IMR-90 (cell line): Measurements from ENCODE around the gene LZTFL1. TPM values are rescaled to one million over a fixed set of nuclear protein-coding genes. Genes with fewer than 3 reads are reported as not detected.

ENCODE experiments used
- ATAC-seq: fragments of 200-7000 bp; cut with Tn5 transposase; 2 replicates; pipeline ENCODE4 v1.9.1; 2020; ENCODE audit warnings: low read depth, mild to moderate bottlenecking, moderate library complexity
- BruUV-seq: library from RNA; stranded (reverse); fragments of 400-500 nt; replicated peaks from 2 replicates; lab custom pipeline; 2021; lab: Mats Ljungman, UMichigan
- CTCF ChIA-PET: fragments of 300-600 bp; formaldehyde crosslinking; extraction: SDS; loops from one replicate; lab custom pipeline; 2021; ENCODE audit warnings: antibody characterized with exemption; lab: Yijun Ruan, JAX
- POLR2A ChIA-PET: fragments of 300-600 bp; sonication (Branson Sonifier 250); formaldehyde crosslinking; loops from one replicate; lab custom pipeline; 2022; ENCODE audit warnings: antibody characterized with exemption; ENCODE audit not compliant: unreplicated experiment; lab: Charles Lee
- DNase-seq: peaks from one replicate; pipeline ENCODE4 v3.0.0; 2013
- H2AFZ ChIP-seq: replicated peaks from 2 replicates; pipeline ENCODE3; 2013; ENCODE audit warnings: low read length, mild to moderate bottlenecking; ENCODE audit not compliant: poor library complexity
- H2AK5ac ChIP-seq: 2 replicates; pipeline ENCODE4 v1.6.1; 2013; ENCODE audit warnings: low read depth, low read length, inconsistent platforms
- H2AK9ac ChIP-seq: replicated peaks from 2 replicates; pipeline ENCODE3; 2013; ENCODE audit warnings: mild to moderate bottlenecking, low read depth, low read length, moderate library complexity; ENCODE audit not compliant: poor library complexity
- H2BK120ac ChIP-seq: 2 replicates; pipeline ENCODE4 v1.6.1; 2013; ENCODE audit warnings: low read depth, low read length, inconsistent platforms
- H2BK15ac ChIP-seq: 3 replicates; pipeline ENCODE4 v1.6.1; 2013; ENCODE audit warnings: low read depth, low read length, inconsistent platforms
- H2BK20ac ChIP-seq: 2 replicates; pipeline ENCODE4 v1.6.1; 2013; ENCODE audit warnings: low read depth, mild to moderate bottlenecking, inconsistent platforms, low read length, moderate library complexity
- H2BK5ac ChIP-seq: 2 replicates; pipeline ENCODE4 v1.6.1; 2013; ENCODE audit warnings: mild to moderate bottlenecking, low read depth, low read length, inconsistent platforms; ENCODE audit not compliant: poor library complexity, severe bottlenecking
- H3K14ac ChIP-seq: replicated peaks from 2 replicates; pipeline ENCODE4 v1.6.1; 2013; ENCODE audit warnings: low read depth, low read length, inconsistent platforms
- H3K18ac ChIP-seq: 2 replicates; pipeline ENCODE4 v1.6.1; 2013; ENCODE audit warnings: low read depth, low read length, control low read depth
- H3K23ac ChIP-seq: 2 replicates; pipeline ENCODE4 v1.6.1; 2013; ENCODE audit warnings: low read depth, low read length, inconsistent platforms
- H3K27ac ChIP-seq: 2 replicates; pipeline ENCODE4 v1.5.1; 2013; ENCODE audit warnings: mild to moderate bottlenecking, control low read depth, low read length; ENCODE audit not compliant: insufficient read depth
- H3K27me3 ChIP-seq: 2 replicates; pipeline ENCODE4 v1.6.1; 2013; ENCODE audit warnings: low read length; ENCODE audit not compliant: control insufficient read depth, insufficient read depth
- H3K36me3 ChIP-seq: 2 replicates; pipeline ENCODE4 v1.6.1; 2013; ENCODE audit warnings: low read length, mixed read lengths; ENCODE audit not compliant: control insufficient read depth, insufficient read depth
- H3K4ac ChIP-seq: 2 replicates; pipeline ENCODE4 v1.6.1; 2013; ENCODE audit warnings: low read depth, low read length, inconsistent platforms
- H3K4me1 ChIP-seq: 2 replicates; pipeline ENCODE4 v1.6.1; 2013; ENCODE audit warnings: low read length, mixed read lengths; ENCODE audit not compliant: control insufficient read depth, insufficient read depth
- H3K4me2 ChIP-seq: 2 replicates; pipeline ENCODE4 v1.6.1; 2013; ENCODE audit warnings: low read depth, mild to moderate bottlenecking, control low read depth, low read length, moderate library complexity
- H3K4me3 ChIP-seq: 2 replicates; pipeline ENCODE4 v1.5.1; 2013; ENCODE audit warnings: low read depth, mild to moderate bottlenecking, control low read depth, low read length, moderate library complexity; ENCODE audit not compliant: insufficient read depth
- H3K56ac ChIP-seq: 2 replicates; pipeline ENCODE4 v1.6.1; 2013; ENCODE audit warnings: low read length, inconsistent platforms; ENCODE audit not compliant: insufficient read depth; ENCODE audit errors: extremely low read depth
- H3K79me1 ChIP-seq, 2 experiments: 2 replicates each; pipeline ENCODE4 v1.6.1; 2013; ENCODE audit warnings: low read length in 2 of 2, inconsistent platforms in 1 of 2, low read depth in 1 of 2
- H3K9ac ChIP-seq: 2 replicates; pipeline ENCODE4 v1.6.1; 2013; ENCODE audit warnings: low read depth, low read length, control low read depth
- H3K9me1 ChIP-seq: 2 replicates; pipeline ENCODE4 v1.6.1; 2013; ENCODE audit warnings: low read length, inconsistent platforms; ENCODE audit not compliant: insufficient read depth
- H3K9me3 ChIP-seq: 2 replicates; pipeline ENCODE4 v1.6.1; 2013; ENCODE audit warnings: low read length; ENCODE audit not compliant: control insufficient read depth, insufficient read depth
- H4K20me1 ChIP-seq: 2 replicates; pipeline ENCODE4 v1.6.1; 2013; ENCODE audit warnings: low read length, inconsistent platforms; ENCODE audit not compliant: insufficient read depth
- H4K5ac ChIP-seq: 2 replicates; pipeline ENCODE4 v1.6.1; 2013; ENCODE audit warnings: mild to moderate bottlenecking, low read depth, low read length, control low read depth
- H4K8ac ChIP-seq, 2 experiments: 2 replicates each; pipeline ENCODE4 v1.6.1; 2013; ENCODE audit warnings: low read depth in 2 of 2, low read length in 2 of 2, control low read depth in 1 of 2, inconsistent platforms in 1 of 2
- H4K91ac ChIP-seq: 2 replicates; pipeline ENCODE4 v1.6.1; 2013; ENCODE audit warnings: low read depth, low read length, inconsistent platforms; ENCODE audit not compliant: insufficient read depth
- BHLHE40 ChIP-seq: fragments of 150-350 bp; IDR thresholded peaks from 2 replicates; pipeline ENCODE4 v1.6.1; 2016; ENCODE audit warnings: mild to moderate bottlenecking, low read depth, low read length
- CEBPB ChIP-seq: IDR thresholded peaks from 2 replicates; pipeline ENCODE4 v1.6.1; 2012; ENCODE audit warnings: low read depth, low read length, improper control_type of control experiment
- CHD1 ChIP-seq: IDR thresholded peaks from 2 replicates; pipeline ENCODE4 v1.6.1; 2012; ENCODE audit warnings: low read depth, low read length, improper control_type of control experiment
- CTCF ChIP-seq: conservative IDR thresholded peaks from 2 replicates; pipeline ENCODE4 v1.5.1; 2012; ENCODE audit warnings: mild to moderate bottlenecking, low read depth, low read length, improper control_type of control experiment
- FOS ChIP-seq: fragments of 150-350 bp; IDR thresholded peaks from 2 replicates; pipeline ENCODE4 v1.6.1; 2016; ENCODE audit warnings: low read depth, low read length
- MAFK ChIP-seq: IDR thresholded peaks from 2 replicates; pipeline ENCODE4 v1.6.1; 2012; ENCODE audit warnings: low read depth, low read length, improper control_type of control experiment
- MAZ ChIP-seq: IDR thresholded peaks from 2 replicates; pipeline ENCODE4 v1.6.1; 2012; ENCODE audit warnings: low read depth, mild to moderate bottlenecking, low read length, improper control_type of control experiment, moderate library complexity, borderline replicate concordance
- MXI1 ChIP-seq: IDR thresholded peaks from 2 replicates; pipeline ENCODE4 v1.6.1; 2012; ENCODE audit warnings: low read depth, mild to moderate bottlenecking, low read length, moderate library complexity, borderline replicate concordance
- NFE2L2 ChIP-seq: fragments of 150-350 bp; IDR thresholded peaks from 2 replicates; pipeline ENCODE4 v1.6.1; 2016; ENCODE audit warnings: low read depth, mild to moderate bottlenecking, low read length
- POLR2A ChIP-seq: IDR thresholded peaks from 2 replicates; pipeline ENCODE4 v1.6.1; 2012; ENCODE audit warnings: mild to moderate bottlenecking, low read depth, low read length
- RAD21 ChIP-seq: IDR thresholded peaks from 2 replicates; pipeline ENCODE4 v1.6.1; 2012; ENCODE audit warnings: low read length, improper control_type of control experiment
- RCOR1 ChIP-seq: IDR thresholded peaks from 2 replicates; pipeline ENCODE4 v1.6.1; 2012; ENCODE audit warnings: mild to moderate bottlenecking, low read length, improper control_type of control experiment; ENCODE audit not compliant: insufficient replicate concordance
- RFX5 ChIP-seq: IDR thresholded peaks from 2 replicates; pipeline ENCODE4 v1.8.0; 2012; ENCODE audit warnings: low read depth, mild to moderate bottlenecking, low read length, moderate library complexity
- SMC3 ChIP-seq: fragments of 150-350 bp; IDR thresholded peaks from 2 replicates; pipeline ENCODE4 v1.6.1; 2016; ENCODE audit warnings: low read depth, mild to moderate bottlenecking, antibody characterized with exemption, low read length, moderate library complexity
- USF2 ChIP-seq: fragments of 150-350 bp; IDR thresholded peaks from 2 replicates; pipeline ENCODE4 v1.6.1; 2017; ENCODE audit warnings: mild to moderate bottlenecking, antibody characterized with exemption, low read length, low read depth
- WGBS, 2 experiments: methylation state at CpG; one replicate each; pipeline versions ENCODE4 v1.1.5 to v1.1.7; 2013; ENCODE audit warnings: missing lambda C conversion rate in 2 of 2; ENCODE audit not compliant: insufficient read length in 1 of 2; ENCODE audit errors: extremely low coverage in 2 of 2; 5-methylcytosine and 5-hydroxymethylcytosine counted together
- dilution Hi-C: fragments of 300-500 bp; cut with HindIII; formaldehyde crosslinking; loops from one replicate; pipeline ENCODE4 v1.14.3; 2018; ENCODE audit warnings: low sequenced_read_pairs; ENCODE audit not compliant: unreplicated experiment
- in situ Hi-C: fragments of 300-500 bp; cut with MboI; formaldehyde crosslinking; loops from 3 replicates; pipeline ENCODE4 v1.14.3; 2019; ENCODE audit warnings: low sequenced_read_pairs, inconsistent platforms, mixed read lengths
- intact Hi-C: fragments of 100-400 bp; cut with micrococcal nuclease; formaldehyde crosslinking; loops from 2 replicates; pipeline ENCODE4 v1.10.0; 2022
- polyA plus RNA-seq, 3 experiments: library from polyadenylated mRNA; depleted of rRNA; stranded (reverse); fragments of >200 nt; gene quantifications; 2 replicates each; pipeline ENCODE4 v1.2.3, GENCODE V29; 2012; ENCODE audit warnings: low replicate concordance in 1 of 3
- total RNA-seq: library from RNA; depleted of rRNA; stranded (reverse); fragments of >200 nt; gene quantifications from 2 replicates; pipeline ENCODE4 v1.2.3, GENCODE V29; 2012
- TF ChIP-seq, protein P1 (sequence below): fragments of 150-350 bp; IDR thresholded peaks from 2 replicates; pipeline ENCODE4 v1.6.1; 2016; ENCODE audit warnings: low read depth, mild to moderate bottlenecking, low read length, moderate library complexity, borderline replicate concordance

The LZTFL1 gene
- total and polyA plus RNA-seq, 2 of the 4 experiments (the other 2 are of a cell fraction), result 10.3 to 10.4 TPM

DNA sequence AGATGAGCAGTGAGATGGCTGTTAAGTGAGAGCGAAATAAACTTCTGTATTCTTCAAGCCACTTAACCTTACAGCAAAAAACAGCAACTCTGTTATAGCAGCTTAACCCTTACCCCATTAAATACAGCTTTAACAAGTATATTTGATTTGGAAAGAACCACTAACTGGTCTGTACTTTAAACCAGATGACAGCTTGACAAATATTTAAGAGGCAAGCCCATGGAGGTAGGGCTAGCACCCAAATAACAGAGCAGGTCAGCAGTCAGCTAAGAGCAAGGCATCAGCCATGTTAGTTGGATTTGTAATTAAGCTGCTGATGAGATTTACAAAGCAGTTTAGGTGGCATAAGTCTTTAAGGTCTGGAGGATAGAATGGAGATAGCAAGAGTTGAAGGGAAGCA is 3.5 kb downstream of the LZTFL1 start:
- BruUV-seq, result no TSS peak
- Histone ChIP-seq H4K20me1 (no peaks in the 10 kb centered on the region), H3K4me2 (no peak overlapping the region), H2BK15ac (no peak overlapping the region), H4K5ac (no peak overlapping the region), H4K8ac (no peak overlapping the region), H2BK5ac (no peak overlapping the region), H2AK9ac (no peak overlapping the region), H3K9me1 (no peaks in the 10 kb centered on the region), H3K4me3 (no peak overlapping the region), H3K27me3 (no peaks in the 10 kb centered on the region), H3K14ac (no peak overlapping the region), H3K4me1 (0 out of 2 replicates have a peak, but pooled peaks cover 2% of the 10 kb centered on the region), H3K36me3 (peaks cover 7% of the 10 kb centered on the region), H3K9me3 (no peaks in the 10 kb centered on the region), H3K27ac (no peak overlapping the region), H3K79me1 (peaks cover 5% of the 10 kb centered on the region in 2 experiments; a peak in 1 of 4 replicates), H3K23ac (no peak overlapping the region), H3K9ac (no peak overlapping the region), H2BK20ac (no peak overlapping the region), H3K18ac (no peak overlapping the region), H2BK120ac (no peak overlapping the region), H2AK5ac (no peak overlapping the region), H2AFZ (no peak overlapping the region), H3K56ac (no peak overlapping the region), H3K4ac (no peak overlapping the region), H4K91ac (no peak overlapping the region)
- ChIA-PET CTCF (no interaction called here), POLR2A (no interaction called here)
- no peak for TF ChIP-seq POLR2A
- no peak for TF ChIP-seq FOS
- TF ChIP-seq SMC3, result no peak
- TF ChIP-seq NFE2L2, result no peak
- TF ChIP-seq MAFK, result no peak
- TF ChIP-seq USF2, result no peak
- TF ChIP-seq CTCF, result no peak
- no peak for TF ChIP-seq RAD21
- no peak for TF ChIP-seq MAZ
- TF ChIP-seq MXI1, result no peak
- TF ChIP-seq, protein P1, sequence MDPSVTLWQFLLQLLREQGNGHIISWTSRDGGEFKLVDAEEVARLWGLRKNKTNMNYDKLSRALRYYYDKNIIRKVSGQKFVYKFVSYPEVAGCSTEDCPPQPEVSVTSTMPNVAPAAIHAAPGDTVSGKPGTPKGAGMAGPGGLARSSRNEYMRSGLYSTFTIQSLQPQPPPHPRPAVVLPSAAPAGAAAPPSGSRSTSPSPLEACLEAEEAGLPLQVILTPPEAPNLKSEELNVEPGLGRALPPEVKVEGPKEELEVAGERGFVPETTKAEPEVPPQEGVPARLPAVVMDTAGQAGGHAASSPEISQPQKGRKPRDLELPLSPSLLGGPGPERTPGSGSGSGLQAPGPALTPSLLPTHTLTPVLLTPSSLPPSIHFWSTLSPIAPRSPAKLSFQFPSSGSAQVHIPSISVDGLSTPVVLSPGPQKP, result no peak
- no peak for TF ChIP-seq BHLHE40
- no peak for TF ChIP-seq RFX5
- no peak for TF ChIP-seq CHD1
- no peak for TF ChIP-seq RCOR1
- no peak for TF ChIP-seq CEBPB
- WGBS, 2 experiments, result no CpG with 5 or more reads among the region's 1 CpG
- dilution Hi-C loops (no loop called here), intact Hi-C loops (no loop called here), in situ Hi-C loops (no loop called here)
- ATAC-seq, result no peak
- DNase-seq, result no peak
